SHP77 (cell line): Measurements from ENCODE around the gene GPR39.
"Not testable (repeated sequence)": the region's sequence is repeated elsewhere in the genome, so short reads cannot be mapped to it uniquely, and the experiment has no call there.

ENCODE experiments used
- DNase-seq, 2 experiments: peaks; one replicate each; lab custom pipeline; 2025; lab: John Stamatoyannopoulos, UW

The GPR39 gene

DNA sequence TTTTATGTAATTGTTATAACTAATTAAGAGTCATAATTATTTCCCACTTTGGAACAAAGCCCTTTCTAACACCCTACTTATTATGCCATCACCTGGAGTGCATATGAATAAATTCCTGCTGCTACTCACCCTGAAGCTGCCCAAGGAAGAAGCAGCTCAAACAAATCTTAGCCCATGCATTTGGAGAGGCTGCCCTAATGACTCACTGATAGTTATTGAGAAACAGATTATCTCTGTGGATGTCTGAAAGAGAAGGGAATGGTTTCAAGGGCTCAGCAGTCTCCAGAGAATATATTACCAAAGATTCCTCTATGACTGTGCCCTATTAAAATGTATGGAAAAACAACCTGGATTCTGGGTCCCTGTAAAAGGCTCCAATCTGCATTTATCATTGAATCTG is 81.0 kb downstream of the GPR39 start:
- no peak for DNase-seq

DNA sequence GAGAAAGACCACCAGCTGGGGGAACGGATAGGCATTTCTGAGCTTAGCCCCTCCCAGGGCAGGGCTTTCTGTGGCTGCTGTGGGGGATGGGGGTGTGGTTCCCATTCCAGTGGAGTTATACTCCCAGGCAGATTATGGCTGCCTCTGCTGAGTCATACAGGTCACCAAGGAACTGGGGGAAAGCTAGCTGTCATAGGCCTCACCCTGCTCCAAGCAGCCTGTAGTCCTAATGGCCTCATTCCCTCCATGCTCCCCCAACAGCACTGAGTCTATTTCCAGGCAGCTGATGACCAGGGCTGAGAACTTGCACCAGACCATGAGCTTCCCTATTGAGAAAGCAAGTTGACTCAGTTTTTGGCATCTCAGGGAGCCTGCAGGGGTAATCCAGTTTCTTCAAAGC is 87.1 kb downstream of the GPR39 start:
- no peak for DNase-seq

DNA sequence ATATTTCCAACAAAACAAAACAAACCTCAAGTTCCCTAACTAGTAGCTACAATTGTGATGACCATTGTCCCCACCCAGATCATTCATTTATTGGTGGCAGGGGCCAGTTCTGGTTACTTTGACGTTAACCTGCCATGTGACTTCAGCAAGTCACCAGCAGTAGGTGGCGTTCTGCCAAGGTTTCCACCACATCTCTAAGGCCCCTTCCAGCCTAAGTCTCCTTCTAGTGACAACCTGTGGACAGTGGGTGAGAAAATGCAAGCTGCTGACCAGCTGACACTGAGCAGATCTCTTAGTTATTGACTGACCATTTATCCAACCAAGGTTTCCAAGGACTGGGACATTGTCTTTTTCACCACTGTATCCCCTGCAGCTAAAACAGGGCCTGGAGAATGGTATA is 98.4 kb downstream of the GPR39 start:
- DNase-seq = no peak

DNA sequence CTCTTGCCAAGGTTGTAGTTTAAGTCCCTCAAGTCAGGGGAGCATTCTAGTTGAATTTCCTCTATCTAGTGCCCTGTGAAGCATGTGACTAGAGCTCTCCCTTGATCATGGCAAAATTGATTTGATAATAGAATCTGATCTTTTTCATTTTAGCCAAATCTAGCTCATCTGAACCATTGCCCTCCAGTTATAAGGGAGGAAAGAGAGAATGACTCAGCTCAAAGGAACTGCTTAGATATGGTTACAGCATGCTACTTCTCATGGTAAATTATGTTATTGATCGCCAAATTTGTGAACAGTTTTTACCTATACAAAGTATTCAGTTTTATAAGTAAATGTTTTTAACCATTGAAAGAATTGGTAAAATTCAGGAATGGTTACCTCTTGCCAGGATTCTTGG is 100.8 kb downstream of the GPR39 start:
- no peak for DNase-seq

DNA sequence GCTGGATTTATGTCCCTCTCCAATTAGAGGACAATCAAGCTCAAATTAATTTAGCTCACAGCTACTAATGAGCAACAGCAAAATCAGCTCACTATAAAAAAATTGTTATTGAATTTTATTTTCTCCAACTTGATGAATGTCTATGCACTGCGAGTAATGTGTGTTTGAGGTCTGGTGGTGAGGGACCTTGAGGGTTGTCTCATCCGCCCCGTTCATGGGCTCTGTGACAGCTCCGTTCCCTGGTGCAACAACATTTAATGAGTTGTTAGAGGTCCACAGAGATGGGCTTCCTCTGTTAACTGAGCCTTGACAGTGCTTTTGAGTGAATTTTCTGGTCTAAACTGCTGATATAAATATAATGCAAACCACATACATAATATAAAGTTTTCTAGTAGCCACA is 101.7 kb downstream of the GPR39 start:
- DNase-seq = no peak

DNA sequence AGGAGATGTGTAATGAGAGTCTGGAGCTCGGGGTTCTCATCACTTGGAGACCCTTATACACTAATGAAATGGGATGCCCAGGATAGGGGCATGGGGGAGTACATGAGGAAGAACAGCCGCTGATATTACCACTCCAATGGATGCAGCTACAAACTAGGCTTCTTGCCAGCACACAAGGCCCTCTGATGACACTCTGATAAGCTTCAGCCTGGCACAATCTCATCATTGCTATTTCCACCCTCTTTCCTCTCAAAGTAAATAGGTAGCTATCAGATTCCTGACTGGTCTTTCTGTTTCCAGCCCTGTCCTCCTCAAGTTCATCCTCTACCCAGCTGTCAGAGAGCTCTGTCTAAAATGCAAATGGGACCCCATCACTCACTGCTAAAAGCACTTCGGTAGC is 103.0 kb downstream of the GPR39 start:
- no peak for DNase-seq

DNA sequence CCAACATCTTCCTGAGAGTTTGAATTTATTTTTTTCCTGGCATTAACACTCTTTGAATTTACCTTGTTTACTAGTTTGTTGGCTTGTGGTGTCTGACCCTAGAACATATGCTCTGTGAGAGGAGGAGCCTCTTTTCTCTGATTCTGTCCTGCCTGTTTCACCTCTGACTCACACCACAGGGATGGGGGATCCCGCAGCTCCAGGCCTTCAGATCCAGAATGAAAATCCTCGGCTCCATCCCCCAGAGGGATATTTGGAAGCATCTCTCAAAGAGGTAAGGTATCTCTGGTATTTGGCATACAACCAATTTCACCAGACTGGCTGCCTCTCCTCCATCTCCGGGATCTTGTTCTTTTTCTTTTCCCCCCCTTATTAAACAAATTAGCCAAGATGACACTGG is 104.7 kb downstream of the GPR39 start:
- no peak for DNase-seq

DNA sequence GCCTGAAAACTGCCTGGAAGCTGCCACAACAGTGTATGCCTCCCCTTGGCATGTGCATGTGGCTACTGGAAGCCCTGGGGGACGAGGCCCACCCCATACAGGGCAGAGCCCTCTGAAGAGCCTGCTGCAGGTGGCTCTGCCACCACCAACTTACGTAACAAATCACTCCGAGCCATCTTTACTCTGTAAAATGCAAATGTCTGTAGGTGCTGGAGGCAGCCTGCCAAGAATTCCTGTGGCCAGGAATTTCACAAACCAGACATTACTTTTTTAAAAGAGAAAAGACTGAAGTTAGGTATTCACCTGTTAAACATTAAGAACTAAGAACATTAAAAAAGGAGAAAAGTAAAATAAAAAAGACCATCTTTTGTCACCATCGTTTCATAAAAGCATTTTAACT is 106.3 kb downstream of the GPR39 start:
- no peak for DNase-seq

DNA sequence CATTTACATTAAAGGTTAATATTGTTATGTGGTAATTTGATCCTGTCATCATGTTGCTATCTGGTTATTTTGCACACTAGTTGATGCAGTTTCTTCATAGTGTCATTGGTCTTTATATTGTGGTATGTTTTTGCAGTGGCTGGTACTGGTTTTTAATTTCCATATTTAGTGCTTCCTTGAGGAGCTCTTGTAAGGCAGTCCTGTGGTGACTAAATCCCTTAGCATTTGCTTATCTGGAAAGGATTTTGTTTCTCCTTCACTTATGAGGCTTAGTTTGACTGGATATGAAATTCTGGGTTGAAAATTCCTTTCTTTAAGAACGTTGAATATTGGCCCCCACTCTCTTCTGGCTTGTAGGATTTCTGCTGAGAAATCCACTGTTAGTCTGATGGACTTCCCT is 120.5 kb downstream of the GPR39 start:
- DNase-seq = not testable (repeated sequence)

DNA sequence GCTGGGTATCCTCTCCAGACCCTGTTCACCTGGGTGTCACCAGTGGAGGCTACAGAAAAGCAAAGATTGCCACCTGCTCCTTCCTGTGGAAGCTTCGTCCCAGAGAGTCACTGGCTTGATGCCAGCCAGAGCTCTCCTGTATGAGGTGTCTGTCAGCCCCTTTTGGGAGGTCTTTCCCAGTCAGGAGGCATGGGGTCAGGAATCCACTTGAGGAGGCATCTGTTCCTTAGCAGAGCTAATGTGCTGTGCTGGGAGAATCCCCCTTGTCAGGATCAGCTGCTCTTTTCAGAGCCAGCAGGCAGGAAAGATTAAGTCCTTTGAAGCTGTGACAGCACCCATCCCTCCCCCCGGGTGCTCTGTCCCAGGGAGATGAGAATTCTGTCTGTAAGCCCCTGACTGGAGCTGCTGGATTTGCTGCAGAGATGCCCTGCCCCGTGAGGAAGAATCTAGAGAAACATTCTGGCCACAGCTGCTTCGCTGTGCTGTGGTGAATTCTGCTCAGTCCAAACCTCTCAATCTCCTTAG is 121.8 kb downstream of the GPR39 start:
- DNase-seq = peak; percentile 50 to 54

DNA sequence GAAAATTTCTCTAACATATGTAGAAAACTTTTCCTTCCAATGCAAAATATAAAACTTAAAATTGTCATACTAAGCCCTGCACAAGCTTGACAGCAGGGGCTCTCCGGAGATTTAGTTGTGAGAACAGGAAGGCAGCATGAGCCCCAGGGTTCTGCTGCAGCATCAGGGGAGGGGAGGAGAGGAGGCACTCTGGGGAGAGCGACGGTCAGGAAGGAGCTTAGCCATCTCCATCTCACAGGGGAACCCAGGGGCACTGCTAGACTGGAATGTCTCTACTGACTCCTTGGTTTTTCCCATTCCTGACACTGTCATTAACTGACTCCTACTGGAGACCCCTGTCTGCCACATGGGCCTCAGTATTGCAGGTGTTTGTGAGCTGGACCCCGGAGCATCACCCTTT is 123.6 kb downstream of the GPR39 start:
- no peak for DNase-seq

DNA sequence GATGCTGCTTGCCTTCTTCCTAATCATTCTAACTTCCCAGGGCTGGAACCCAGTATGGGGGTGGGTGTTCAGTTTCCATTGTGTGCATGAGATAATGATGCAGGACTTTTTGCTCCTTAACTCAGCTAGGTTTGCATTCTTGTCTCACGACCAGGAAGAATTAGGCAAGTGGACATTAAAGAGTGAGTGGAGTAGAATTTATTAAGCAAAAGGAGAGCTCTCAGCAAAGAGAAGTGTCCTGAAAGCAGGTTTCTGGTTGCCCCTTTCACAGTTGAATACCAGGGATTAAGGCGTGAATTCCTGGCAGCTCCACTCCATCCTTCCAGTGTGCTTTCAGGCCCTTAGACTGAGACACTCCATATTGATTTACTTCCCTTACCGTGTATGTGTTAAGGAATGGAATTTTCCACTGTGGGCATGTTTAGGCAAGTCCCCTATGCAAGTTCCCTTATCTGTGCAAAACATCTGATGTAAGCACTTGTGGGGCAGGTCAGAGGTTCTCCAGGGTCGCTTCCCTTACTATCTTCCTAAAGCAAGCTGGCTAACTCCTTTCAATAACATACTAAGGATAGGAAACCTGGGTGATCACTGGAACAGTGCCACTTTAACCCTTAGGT is 126.5 kb downstream of the GPR39 start:
- no peak for DNase-seq

DNA sequence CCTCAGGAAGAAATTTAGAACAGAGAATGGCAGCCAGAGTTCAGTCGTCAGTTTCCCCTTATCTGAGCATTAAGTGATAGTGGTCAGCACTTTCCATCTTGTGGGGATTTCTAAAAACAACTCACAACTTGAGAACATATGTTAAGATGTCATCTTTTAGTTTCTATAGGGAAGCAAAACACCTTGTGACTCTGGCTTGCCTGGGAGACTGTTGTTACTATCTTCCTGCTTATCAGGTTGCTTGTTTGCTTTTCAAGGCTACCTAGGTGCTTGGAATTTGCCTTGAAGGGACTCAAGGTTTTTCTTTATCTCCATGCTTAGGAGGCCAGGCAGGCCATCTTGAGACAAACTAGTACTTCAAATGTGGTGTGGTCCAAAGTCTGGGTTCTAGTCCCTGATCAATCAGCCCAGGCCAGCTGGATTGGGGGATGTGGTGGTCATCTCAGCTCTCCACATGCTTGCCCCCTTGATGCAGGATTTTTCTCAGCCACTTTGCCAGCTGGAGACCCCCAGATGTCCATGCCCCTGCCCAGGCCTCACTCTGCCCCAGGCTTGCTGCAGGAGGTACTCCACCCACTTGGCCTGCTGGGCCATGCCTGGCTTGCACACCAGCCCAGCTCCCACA is 127.5 kb downstream of the GPR39 start:
- no peak for DNase-seq

DNA sequence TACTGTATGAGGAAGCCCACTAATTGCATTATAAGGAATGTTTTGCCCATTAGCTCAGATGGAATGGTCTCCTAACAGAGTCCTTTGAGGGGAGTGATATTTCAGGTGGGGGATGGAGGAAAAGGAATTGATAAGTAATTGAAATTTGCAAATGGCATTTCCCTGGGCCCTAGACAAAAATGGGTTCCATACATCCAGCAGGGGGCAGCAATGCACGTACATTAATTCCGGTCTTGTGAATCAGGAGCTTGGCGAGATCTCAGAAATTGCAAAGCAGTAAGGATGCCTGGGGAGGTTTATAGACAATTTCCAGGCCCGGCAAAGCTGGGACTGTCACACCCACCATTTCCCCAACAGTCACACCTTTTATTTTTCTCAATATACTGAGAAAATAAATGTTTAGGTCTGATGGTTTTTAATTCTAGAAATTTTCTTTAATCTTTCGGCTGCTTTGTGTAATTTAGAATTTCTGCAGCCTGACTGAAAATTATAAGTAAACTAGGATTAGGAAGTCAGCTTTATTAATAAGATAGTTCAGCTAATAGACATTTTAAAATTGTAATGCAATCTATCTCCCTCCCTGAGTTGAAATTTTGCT is 130.6 kb downstream of the GPR39 start:
- DNase-seq = peak; percentile 64 to 72

DNA sequence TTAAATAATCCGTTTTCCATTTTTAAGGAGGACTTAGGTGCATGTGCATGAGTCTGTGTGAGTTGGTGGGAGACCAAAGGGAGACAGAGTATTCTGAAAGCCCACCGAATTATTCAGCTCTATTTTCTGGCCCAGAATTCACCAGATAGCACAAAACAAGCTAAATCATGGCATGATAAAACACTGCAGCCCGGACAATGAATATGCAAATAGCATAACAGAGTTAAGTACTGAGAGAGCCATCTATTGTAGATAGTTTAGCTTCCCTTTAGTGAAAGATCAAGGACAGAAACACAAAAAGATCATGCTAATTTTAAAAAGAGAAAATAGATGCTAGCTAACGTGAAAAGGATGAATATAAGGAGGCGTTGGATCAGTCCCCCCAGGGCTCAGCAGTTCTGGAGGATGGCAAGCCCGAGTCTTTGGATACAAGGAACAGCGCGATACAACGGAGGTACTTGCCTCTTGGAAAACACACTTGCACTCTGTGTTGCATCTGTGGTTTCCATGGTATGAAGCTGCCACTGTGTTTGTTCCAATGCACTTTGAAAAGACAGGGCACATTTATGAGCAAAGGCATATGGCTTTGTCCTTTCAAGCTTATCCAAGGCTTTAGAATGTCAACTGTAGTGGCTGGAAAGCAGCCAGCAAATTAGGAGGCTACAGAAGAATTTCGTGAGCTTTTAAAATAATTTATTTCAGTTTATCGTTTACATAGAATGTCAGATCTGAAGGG is 133.5 kb downstream of the GPR39 start:
- no peak for DNase-seq

DNA sequence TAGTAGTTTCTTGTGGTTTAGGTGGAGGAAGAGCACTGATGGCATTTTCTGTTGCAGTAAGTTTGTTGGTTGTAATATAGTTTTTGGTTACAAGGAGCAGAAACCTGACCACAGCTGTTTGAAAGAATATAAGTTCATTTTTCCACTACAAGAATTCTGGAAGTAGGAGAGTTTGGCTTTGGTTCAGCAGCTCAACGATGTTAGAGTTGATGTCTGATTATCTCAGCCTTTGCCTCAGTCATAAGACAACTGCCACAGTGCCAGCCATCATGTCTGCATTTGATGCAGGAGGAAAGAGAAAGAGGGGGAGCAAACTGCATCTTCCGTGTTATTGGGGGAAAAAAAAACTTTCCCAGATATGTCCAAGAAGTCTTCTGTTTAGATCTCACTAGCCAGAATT is 134.3 kb downstream of the GPR39 start:
- DNase-seq = no peak

DNA sequence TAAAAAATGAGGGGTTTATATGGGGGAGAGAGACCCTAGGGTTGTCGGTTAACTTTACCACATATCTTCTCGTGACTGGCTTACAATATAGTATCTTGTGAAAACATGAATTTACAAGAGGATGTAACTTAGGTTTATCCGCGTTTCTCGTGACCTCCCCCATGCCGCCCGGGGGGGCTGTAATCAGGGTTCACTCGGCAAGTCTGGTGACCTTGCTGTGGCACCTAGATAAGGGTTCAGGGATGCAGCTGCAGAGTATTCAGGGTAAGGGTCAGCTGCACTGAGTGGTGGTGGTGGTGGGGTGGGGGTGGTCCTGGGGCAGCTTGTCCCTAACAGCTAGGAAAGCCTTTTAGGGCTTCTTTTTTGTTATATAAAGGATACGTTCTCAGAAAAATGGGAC is 141.1 kb downstream of the GPR39 start:
- no peak for DNase-seq

DNA sequence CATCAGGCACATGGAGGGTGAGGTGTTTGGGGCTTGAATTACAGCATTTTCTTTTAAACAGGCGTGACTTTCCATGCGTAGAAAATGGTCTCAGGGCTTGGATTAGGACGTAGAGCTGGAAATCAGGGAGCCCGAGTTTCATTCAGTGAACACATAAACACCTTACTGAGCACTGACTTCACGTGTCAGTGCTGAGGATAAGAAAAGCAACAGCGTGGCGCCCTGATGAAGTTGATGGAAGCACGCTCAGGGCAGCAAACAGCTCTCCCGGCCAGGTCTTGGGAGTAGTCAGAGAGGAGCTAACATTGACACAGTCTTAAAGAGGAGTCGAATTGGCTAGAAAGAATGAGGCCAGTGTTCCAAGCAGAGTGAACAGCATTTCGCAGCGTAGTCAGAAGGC is 142.7 kb downstream of the GPR39 start:
- DNase-seq = no peak

DNA sequence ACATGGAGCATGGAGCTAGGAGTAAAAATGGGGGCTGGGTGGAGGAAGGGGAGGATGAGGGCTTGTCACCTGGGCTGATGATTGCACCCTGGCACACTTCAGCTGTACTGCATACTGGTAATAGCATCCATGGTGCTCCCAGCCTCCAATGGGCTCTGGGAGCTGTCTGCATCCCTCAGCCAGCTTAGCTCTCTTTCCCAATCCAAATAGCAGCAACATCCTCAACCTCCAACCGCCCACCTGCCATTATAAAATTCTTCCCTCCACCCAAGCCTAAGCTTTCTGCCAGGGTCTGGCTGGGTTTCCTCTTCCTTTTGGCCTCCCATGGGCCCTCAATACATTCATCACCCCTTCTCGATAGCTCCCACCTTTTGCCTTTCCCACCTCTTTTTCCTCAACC is 143.3 kb downstream of the GPR39 start:
- no peak for DNase-seq

DNA sequence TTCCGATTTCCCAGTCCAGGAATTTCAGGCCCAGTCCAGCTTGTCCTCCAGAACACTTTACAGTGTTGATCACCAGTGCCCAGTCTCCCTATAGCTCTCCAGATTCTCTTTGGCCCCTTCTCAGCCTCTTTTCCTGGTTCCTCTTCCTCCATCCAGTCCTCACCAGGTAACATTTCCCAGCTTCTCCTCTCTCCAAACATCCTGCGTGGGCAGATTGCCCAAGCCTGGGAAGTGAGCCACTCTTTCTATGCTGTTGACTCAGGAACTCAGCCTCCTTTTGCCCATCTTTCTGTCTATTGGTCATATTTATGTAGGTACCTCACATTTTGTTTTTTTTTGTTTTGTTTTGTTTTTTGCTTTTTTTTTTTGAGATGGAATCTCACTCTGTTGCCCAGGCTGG is 144.0 kb downstream of the GPR39 start:
- DNase-seq = no peak

DNA sequence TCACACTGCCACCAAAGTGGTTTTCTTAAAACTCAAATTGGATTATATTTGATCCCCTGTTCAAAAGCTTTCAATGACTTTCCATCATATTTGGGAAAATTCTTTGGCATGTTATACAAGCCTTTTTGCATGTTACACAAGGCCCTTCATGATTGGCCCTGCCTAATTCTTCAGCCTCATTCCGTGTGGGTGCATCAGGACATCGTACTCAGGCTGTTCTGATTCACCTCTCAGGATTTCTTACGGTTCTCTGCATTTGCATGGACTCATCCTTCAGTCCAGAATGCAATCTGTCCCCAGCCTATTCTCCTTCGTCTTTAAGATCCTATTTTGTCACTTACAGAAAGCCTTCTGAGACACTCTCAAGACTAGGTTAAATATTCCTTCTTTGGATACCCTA is 145.6 kb downstream of the GPR39 start:
- DNase-seq = no peak

DNA sequence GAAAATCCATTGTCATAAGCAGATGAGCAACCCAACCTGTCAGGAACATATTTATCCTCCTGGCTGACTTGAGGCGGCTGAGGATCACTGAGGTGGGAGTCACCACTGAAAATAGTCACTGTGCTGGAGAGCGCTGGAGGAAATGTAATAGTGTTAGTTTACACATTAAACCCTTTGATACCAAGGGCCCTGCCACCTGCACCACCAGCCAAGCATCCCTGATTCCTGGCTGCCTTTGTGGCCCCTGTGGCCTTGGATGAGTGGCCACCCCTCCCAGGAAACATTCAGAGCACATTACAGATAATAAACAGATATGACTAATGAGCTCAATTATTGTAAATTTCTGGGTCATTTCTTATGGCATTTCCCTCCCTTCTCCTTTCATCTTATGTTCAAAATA is 147.5 kb downstream of the GPR39 start:
- DNase-seq = no peak

DNA sequence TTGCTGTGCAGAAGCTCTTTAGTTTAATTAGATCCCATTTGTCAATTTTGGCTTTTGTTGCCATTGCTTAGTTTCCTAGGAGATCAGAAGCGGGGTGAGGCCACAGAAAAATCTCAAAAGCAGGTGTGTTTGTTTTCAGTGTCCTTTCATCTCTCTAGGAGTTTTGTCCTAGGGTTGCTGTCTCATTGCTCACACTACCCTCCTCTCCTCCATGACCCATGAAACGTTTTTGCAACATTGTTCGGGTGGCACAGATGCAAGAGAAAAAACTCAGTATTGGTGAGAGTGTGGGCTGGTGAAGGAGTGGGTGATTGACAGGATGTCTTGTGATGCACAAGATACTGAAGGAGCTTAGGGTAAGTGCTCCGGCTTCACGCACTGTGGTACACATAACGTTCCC is 149.8 kb downstream of the GPR39 start:
- no peak for DNase-seq
